Kasumi-1 (cell line): ENCODE measurements around the gene YJU2.
"Not testable (repeated sequence)": the region's sequence is repeated elsewhere in the genome, so short reads cannot be mapped to it uniquely, and the experiment has no call there.

Experiments used
- DNase-seq, 2 experiments: peaks; one replicate each; lab custom pipeline; 2025; lab: John Stamatoyannopoulos, UW

Gene YJU2

DNA sequence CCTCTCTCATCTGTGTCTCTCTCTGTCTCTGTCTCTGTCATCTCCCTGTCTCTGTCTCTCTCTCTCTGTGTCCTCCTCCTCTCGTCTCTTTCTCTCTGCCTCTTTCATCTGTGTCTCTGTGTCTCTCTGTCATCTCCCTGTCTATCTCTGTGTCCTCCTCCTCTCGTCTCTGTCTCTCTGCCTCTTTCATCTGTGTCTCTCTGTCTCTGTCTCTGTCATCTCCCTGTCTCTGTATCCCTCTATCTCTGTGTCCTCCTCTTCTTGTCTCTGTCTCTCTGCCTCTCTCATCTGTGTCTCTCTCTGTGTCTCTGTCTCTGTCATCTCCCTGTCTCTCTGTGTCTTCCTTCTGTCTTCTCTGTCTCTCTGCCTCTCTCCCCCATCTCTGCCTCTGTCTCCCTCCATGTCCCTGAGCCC, 18.1 kb upstream of the YJU2 start:
- DNase-seq, result no peak

DNA sequence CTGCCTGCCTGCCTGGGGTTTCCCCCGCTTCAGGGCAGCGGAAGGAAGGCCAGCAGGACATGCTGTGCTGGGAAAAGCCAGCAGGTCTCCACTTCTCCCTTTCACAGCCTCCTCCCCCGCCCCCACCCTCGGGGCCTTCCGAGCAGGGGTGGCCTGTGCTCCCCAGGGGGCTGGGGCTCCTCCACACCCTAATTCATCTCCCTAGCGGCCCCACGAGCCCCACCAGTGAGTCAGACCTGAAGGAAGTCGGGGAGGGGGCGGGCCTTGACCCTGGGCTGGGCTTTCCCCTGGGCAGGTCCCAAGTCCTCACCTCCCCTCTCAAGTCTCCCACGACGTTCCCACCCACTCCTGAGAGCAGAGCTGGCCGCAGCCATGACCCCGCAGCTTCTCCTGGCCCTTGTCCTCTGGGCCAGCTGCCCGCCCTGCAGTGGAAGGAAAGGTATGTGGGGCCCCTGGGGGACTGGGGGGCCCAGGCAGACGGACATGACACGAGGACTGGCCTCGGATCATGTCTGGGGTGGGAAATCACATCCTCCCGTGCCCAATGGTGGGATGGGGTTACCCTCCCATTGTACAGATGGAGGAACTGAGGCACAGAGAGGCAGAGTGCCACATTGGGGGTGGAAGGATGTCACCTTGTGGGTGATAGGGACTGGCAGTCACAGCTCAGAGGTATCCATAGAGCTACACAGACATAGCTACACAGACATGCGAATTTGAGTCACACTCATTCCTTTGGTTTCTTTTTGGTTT, 17.5 kb upstream of the YJU2 start, which contains the start of gene EBI3:
Gene EBI3, plus strand, starts transcription at position 345 of the 753 bp plus-strand sequence. Its CDS starts 28 bp downstream, at position 373.
- no peak for DNase-seq

DNA sequence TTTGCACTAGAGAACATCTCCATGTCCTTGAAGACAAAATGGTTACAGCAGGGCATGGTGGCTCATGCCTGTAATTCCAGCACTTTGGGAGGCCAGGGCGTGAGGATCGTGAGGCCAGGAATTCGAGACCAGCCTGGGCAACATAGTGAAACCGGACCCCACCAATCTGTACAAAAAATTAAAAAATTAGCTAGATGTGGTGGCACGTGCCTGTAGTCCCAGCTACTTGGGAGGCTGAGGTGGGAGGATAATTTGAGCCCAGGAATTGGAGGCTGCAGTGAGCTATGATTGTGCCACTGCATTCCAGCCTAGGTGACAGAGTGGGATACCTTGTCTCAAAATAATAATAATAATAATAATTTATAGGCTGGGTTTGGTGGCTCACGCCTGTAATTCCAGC, 16.6 kb upstream of the YJU2 start:
- DNase-seq, result not testable (repeated sequence)

DNA sequence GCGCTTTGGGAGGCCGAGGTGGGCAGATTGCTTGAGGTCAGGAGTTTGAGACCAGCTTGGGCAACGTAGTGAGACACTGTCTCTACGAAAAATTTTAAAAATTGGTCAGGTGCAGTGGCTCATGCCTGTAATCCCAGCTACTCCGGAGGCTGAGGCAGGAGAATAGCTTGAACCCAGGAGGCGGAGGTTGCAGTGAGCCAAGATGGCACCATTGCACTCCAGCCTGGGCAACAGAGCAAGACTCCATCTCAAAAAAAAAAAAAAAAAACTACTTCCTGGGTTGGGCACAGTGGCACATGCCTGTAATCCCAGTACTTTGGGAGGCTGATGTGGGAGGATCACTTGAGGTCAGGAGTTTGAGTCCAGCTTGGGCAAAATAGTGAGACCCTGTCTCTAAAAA, 15.4 kb upstream of the YJU2 start:
- not testable (repeated sequence) for DNase-seq

DNA sequence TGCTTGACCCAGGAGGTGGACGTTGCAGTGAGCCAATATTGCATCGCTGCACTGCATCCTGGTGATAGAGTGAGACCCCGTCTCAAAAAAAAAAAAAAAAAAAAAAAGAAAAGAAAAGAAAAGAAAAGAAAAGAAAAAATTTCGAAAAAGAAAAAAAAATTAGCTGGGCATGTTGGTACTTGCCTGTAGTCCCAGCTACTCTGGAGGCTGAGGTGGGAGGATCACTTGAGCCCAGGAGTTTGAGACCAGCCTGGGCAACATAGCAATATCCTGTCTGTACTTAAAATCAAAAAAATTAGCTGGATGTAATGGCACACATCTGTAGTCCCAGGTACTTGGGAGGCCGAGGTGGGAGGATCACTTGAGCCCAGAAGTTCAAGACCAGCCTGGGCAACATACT, 14.7 kb upstream of the YJU2 start:
- not testable (repeated sequence) for DNase-seq

DNA sequence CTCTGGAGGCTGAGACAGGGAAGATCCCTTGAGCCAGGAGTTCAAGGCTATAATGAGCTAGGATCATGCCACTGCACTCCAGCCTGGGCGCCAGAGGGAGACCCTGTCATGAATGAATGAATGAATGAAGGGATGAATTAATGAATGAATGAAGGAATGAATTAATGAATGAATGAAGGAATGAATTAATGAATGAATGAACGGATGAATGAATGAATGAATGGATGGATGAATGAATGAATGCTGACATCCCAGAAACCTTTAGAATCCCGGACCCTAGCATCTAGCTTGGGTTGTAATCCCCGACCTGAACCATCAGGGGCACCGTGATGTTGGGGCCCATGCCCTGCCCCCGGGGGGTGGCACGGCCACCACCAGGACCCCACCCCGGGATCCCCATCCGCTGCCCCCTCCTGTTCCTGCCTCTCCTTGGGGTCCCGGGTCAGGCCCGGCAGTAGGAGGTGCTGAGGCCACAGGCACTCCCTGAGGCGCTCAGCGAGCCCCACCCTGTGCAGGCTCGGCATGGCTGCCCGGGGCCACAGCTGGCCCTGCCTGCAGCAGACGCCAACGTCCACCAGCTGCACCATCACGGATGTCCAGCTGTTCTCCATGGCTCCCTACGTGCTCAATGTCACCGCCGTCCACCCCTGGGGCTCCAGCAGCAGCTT, 14.1 kb upstream of the YJU2 start:
- no peak for DNase-seq

DNA sequence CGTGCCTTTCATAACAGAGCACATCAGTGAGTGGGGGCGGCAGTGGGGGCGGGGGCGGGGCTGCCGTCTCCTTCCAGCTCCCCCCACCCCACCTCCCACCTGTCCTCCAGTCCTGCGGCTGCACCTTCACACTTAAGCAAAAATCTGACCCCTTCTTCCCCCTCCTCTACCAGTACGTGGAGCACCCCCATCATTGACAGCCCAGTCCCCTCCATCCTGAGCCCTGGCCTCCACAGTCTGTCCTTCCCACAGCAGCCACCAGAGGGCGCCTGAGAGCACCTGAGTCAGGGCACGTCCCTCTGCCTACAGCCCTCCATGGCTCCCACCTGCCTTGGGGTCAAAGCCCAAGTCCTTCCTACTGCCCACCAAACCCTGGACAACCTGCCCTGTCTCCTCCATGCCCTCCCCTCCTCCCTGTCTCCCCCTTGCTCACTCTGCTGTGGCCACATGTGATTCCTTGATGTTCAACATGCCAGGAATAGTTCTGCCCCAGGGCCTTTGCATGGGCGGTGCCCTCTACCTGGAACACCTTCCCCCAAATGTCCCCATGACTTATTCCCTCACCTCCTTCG, 13.5 kb upstream of the YJU2 start:
- DNase-seq, result peak; percentile 8 to 34

DNA sequence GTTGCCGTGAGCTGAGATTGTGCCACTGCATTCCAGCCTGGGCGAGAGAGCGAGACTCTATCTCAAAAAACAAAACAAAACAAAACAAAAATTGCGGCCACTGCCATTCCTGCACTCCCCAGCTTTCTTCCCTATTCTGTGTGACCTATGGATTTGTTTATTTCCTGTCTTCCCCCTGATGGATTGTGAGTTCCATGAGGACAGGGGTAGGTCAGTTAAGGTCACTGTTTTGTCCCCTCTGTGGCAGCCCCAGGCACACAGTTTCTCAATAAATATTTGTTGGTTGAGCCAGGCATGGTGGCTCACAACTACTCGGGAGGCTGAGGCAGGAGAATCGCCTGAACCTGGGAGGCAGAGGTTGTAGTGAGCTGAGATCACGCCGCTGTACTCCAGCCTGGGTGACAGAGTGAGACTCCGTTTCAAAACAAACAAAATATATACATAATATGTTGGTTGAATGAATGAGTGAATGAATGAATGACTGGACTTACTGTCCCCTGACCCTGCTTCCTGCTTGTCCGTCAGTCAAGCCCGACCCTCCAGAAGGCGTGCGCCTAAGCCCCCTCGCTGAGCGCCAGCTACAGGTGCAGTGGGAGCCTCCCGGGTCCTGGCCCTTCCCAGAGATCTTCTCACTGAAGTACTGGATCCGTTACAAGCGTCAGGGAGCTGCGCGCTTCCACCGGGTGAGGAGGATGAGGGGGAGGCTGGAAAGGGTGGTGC, 12.6 kb upstream of the YJU2 start:
- no peak for DNase-seq

DNA sequence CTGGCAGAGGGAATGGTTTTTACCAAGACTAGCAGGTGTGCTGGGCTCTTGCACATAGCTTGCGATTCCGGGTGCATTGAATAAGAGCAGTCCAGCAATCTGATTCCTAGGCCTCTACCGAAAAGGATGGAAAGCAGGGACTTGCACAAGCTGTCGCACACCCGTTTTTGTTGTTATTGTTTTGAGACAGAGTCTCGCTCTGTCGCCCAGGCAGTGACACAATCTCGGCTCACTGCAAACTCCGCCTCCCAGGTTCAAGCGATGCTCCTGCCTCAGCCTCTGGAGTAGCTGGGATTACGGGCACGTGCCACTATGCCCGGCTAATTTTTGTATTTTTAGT, 12.0 kb upstream of the YJU2 start:
- no peak for DNase-seq

DNA sequence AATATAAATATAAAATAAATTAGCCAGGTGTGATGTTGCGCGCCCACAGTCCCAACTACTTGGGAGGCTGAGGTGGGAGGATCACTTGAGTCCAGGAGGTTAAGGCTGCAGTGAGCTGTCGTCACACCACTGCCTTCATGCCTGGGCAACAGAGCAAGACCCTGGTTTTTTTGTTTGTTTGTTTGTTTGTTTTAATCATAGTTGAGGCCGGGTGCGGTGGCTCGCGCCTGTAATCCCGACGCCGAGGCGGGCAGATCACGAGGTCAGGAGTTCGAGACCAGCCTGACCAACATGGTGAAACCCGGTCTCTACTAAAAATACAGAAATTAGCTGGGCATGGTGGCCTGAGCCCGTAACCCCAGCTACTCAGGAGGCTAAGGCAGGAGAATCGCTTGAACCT, 9.4 kb upstream of the YJU2 start:
- not testable (repeated sequence) for DNase-seq

DNA sequence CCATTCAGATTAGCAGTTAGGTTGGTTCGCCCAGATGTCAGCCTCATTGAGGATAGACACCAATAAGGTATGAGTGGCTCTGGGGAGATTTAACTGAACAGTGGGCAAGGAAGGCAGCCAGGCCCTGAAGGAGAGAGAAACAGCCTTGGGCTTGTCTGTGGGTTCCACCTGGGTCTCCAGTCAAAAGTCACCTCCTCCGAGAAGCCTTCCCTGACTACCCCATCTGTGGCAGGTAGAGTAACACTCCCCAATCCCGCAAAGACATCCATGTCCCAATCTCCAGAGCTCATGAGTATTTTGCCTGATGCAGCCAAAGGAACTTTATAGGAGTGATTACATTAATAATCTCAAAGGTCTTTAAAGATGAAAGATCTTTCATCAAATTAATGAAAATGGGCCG, 8.0 kb upstream of the YJU2 start:
- DNase-seq, result no peak

DNA sequence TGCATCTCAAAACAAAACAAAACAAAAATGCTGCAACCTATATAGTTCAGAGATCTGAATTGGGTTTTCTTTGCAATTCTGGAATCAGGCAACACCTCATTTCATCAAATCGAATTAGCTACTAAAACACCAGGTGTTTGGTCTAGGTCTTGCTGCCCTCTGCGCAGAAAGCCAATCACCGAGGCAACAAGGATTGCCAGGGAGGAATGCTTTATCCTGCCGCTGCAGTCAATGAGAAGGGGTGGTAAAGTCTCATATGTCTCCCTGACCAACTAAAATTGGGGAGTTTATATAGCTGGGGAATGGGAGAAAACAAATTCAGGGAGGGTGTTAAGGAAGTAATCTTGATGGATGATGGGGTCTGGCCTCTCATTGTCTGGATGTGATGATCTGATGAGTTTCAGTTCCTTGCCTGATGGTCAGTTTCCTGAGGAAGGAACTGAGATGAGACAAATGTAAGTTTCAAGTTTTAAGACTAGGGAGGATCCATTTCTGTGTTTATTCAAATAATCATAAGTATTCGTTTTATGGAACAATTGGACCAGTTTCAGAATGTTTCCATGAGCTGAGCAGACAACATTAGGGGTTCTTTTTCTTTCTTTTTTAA, 5.0 kb upstream of the YJU2 start:
- no peak for DNase-seq

DNA sequence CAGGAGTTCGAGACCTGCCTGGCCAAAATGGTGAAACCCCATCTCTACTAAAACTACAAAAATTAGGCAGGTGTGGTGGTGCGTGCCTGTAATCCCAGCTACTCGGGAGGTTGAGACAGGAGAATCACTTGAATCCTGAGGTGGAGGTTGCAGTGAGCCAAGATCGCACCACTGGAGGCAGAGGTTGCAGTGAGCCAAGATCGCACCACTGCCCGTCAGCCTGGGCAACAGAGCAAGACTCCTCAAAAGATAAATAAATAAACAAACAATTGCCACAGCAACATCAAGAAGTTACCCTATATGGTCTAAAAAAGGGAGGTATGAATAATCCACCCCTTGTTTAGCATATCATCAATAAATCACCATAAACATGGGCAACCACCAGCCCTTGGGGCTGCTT, 942 bp upstream of the YJU2 start:
- not testable (repeated sequence) for DNase-seq

DNA sequence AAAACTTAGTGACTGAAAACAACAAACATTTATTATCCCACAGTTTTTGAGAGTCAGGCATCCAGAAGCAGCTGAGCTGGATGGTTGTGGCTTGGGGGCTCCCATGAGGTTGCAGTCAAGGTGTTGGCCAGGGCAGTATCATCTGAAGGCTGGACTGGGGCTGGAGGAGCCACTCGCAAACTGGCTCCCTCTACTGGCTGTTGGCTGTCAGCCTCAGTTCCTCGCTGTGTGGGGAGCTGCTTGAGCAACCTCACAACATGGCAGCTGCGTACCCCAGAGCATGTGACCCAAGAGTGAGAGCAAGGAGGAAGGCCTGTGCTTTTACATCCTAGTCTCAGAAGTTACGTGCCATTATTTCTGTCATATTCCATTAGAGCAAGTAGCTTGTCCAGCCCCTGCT, 9.7 kb downstream of the YJU2 start:
- DNase-seq, result peak in 1 of 2 experiments; percentile 14

DNA sequence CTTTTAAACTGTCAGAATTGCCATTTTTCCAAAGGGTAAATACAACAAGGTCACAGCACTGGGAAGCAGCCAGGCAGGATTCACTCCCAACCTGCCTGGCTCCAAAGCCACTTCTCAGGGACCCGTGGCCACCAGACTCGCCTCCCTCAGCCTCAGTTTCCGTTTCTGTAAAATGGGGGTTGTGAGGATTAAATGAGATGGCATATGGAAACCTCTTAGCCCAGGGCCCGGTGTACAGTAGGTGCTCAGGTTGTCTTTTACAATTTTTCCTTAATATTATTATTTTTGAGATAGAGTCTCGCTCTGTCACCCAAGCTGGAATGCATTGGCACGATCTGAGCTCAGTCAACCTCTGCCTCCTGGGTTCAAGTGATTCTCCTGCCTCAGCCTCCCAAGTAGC, 10.1 kb downstream of the YJU2 start:
- DNase-seq, result no peak

DNA sequence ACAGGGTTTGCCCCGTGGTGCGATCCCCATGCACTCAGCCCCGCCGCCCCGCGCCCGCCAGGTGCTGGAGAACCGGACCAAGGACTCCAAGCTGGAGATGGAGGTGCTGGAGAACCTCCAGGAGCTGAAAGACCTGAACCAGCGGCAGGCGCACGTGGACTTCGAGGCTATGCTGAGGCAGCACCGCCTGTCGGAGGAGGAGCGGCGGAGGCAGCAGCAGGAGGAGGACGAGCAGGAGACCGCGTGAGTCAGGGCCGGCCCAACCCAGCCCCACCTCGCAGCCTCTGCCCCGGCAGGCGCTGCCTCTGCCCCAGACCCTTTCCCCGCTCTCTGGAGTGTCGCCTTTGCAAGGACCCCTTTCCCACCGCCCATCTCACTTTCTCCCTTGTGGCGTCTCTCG, 11.3 kb downstream of the YJU2 start:
- no peak for DNase-seq

DNA sequence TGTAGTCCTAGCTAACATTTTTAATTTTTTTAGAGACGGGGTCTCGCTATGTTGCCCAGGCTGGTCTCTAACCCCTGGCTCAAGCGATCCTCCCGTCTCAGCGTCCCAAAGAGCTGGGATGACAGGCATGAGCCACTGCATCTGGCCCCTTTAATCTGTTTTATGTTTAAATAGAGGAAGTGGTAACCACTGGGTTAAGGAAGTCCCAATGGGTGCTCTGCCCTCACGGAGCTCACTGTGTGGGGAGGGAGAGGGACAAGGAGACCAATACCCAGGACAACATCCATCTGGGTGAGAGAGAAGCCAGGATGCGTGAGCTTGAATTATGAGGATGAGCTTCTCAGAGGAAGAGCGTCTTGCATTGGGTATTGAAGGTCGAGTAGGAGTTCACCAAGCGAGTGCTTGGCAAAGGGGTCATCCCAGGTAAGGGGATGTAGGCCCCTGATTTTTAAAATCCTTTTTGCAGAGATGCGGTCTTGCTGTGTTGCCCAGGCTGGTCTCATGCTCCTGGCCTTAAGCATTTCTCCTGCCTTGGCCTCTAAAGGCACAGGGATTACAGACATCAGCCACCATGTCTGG, 13.8 kb downstream of the YJU2 start:
- peak; percentile 55 to 60 for DNase-seq

DNA sequence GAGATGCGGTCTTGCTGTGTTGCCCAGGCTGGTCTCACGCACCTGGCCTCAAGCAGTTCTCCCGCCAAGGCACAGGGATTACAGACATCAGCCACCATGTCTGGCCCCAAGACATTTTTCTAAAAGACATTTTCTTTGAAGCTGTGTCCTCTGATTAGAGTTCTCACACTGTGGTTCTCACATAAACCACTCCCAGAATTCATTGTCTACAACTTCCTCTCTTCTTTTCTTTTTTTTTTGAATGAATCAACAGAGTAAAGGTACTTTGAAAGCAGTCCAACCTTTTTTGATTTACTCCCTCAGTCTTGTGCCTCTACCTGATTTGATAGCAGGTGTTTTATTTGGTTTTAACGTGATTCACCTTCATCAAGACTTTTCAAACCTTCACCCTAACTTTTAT, 17.9 kb downstream of the YJU2 start:
- DNase-seq, result peak; percentile 5 to 8

DNA sequence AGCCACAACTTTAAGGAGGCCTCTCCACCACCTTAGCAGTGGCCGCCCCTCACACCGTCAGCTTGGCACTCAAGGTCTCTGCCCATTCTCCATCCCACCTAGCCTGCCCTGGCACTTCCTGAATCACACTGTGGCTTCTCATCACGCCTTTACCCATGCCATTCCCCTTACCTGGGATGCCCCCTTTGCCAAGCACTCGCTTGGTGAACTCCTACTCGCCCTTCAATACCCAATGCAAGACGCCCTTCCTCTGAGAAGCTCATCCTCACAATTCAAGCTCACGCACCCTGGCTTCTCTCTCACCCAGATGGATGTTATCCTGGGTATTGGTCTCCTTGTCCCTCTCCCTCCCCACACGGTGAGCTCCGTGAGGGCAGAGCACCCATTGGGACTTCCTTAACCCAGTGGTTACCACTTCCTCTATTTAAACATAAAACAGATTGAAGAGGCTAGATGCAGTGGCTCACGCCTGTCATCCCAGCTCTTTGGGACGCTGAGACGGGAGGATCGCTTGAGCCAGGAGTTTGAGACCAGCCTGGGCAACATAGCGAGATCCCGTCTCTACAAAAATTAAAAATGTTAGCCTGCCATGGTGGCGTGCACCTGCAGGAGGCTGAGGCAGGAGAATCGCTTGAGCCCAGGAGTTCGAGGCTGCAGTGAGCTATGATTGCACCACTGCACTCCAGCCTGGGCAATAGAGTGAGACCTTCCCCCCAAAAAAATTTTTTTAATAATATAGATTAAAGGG, 19.5 kb downstream of the YJU2 start:
- peak; percentile 40 to 41 for DNase-seq

DNA sequence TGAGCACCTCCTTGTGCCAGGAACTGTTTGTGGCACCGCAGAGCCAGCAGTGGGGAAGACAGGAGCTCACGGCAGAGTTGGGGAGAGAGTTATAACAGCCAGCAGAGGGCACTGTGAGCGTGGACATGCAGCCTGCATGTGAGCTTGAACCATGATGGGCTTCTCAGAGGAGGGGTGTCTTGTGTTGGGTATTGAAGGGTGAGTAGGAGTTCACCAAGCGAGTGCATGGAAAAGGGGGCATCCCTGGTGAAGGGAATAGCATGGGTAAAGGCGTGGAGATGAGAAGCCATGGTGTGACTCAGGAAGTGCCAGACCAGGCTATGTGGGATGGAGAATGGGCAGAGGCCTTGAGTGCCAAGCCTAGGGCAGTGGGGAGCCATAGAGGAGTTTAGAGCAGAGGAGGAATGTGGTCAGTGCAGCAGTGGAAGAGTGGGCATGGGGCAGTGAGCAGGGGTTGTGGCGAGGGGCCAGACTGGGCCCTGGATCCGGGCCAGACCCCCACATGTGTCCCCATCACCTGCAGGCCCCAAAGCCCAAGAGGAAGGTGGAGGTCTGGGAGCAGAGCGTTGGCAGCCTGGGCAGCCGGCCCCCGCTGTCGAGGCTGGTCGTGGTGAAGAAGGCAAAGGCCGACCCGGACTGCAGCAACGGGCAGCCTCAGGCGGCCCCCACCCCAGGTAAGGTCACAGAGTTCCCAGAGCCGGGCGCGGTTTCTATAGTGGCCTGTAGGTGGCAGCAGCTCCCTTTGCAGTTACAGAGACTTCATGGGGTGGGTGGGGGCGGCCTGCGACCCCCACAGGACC, 20.4 kb downstream of the YJU2 start:
- DNase-seq, result peak; percentile 77 to 80
